HCT116 (cell line): ENCODE results near the gene FOXA2.

Source experiments
- ELF1 ChIP-seq: IDR thresholded peaks from 2 replicates; pipeline ENCODE4 v1.6.1; 2012; ENCODE audit warnings: low read depth, borderline replicate concordance
- EZH2 ChIP-seq: fragments of 200-600 bp; sonication (generic); IDR thresholded peaks from 2 replicates; pipeline ENCODE4 v1.6.1; 2017; ENCODE audit warnings: antibody characterized with exemption, mixed run types
- FOSL1 ChIP-seq: IDR thresholded peaks from 2 replicates; pipeline ENCODE4 v1.6.1; 2012; ENCODE audit warnings: low read depth
- JUND ChIP-seq: IDR thresholded peaks from 2 replicates; pipeline ENCODE4 v1.6.1; 2012
- POLR2A ChIP-seq: IDR thresholded peaks from 2 replicates; pipeline ENCODE4 v1.7.0; 2011; ENCODE audit warnings: borderline replicate concordance; ENCODE audit not compliant: insufficient read depth, insufficient read length; ENCODE audit errors: extremely low read depth
- POLR2AphosphoS5 ChIP-seq: IDR thresholded peaks from 2 replicates; pipeline ENCODE4 v1.6.1; 2011; ENCODE audit warnings: mild to moderate bottlenecking, low read depth, low read length, moderate library complexity
- REST ChIP-seq: IDR thresholded peaks from 2 replicates; pipeline ENCODE4 v1.6.1; 2012; ENCODE audit warnings: low read depth
- SP1 ChIP-seq: IDR thresholded peaks from 2 replicates; pipeline ENCODE4 v1.6.1; 2012; ENCODE audit warnings: low read depth
- ZFX ChIP-seq: fragments of 450-650 bp; IDR thresholded peaks from 2 replicates; pipeline ENCODE4 v1.6.1; 2017
- TF ChIP-seq, protein P1 (sequence below), 3 experiments: fragments of 200-600 bp in 1 of 3; sonication (generic) in 1 of 3; IDR thresholded peaks in 2 of 3; conservative IDR thresholded peaks in 1 of 3; 2 replicates each; pipeline ENCODE4 v1.5.1; 2012 to 2017; ENCODE audit warnings: low read depth in 2 of 3, low read length in 2 of 3, antibody characterized with exemption in 1 of 3, borderline replicate concordance in 1 of 3, control low read depth in 1 of 3, mild to moderate bottlenecking in 1 of 3, mixed read lengths in 1 of 3, mixed run types in 1 of 3, moderate library complexity in 1 of 3; ENCODE audit not compliant: insufficient read depth in 1 of 3
- TF ChIP-seq, protein P2 (sequence below): IDR thresholded peaks from 2 replicates; pipeline ENCODE4 v1.6.1; 2012
- TF ChIP-seq, protein P3 (sequence below): IDR thresholded peaks from 2 replicates; pipeline ENCODE4 v1.6.1; 2012

- TF ChIP-seq, protein P1, sequence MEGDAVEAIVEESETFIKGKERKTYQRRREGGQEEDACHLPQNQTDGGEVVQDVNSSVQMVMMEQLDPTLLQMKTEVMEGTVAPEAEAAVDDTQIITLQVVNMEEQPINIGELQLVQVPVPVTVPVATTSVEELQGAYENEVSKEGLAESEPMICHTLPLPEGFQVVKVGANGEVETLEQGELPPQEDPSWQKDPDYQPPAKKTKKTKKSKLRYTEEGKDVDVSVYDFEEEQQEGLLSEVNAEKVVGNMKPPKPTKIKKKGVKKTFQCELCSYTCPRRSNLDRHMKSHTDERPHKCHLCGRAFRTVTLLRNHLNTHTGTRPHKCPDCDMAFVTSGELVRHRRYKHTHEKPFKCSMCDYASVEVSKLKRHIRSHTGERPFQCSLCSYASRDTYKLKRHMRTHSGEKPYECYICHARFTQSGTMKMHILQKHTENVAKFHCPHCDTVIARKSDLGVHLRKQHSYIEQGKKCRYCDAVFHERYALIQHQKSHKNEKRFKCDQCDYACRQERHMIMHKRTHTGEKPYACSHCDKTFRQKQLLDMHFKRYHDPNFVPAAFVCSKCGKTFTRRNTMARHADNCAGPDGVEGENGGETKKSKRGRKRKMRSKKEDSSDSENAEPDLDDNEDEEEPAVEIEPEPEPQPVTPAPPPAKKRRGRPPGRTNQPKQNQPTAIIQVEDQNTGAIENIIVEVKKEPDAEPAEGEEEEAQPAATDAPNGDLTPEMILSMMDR (IDR thresholded peaks at IDR 0.05 in 2 of 3, conservative IDR thresholded peaks at IDR 0.05 in 1 of 3; ENCODE audit: borderline replicate concordance in 1 of 3, insufficient read depth in 1 of 3, low read depth in 2 of 3, low read length in 2 of 3): no peak
- no peak for TF ChIP-seq POLR2A
- TF ChIP-seq, protein P2, sequence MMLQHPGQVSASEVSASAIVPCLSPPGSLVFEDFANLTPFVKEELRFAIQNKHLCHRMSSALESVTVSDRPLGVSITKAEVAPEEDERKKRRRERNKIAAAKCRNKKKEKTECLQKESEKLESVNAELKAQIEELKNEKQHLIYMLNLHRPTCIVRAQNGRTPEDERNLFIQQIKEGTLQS: no peak
- TF ChIP-seq JUND: no peak
- no peak for TF ChIP-seq EZH2
- TF ChIP-seq POLR2AphosphoS5: no peak
- TF ChIP-seq, protein P3, sequence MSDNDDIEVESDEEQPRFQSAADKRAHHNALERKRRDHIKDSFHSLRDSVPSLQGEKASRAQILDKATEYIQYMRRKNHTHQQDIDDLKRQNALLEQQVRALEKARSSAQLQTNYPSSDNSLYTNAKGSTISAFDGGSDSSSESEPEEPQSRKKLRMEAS: no peak
- no peak for TF ChIP-seq FOSL1
- TF ChIP-seq SP1: no peak
- no peak for TF ChIP-seq ZFX
- TF ChIP-seq REST: no peak
- no peak for TF ChIP-seq ELF1
Measured at GRCh38 chr20:22615425-22615824, 31.1 kb upstream of the FOXA2 start.
